H9 (cell line): ENCODE measurements around the gene ZBTB20. TPM values are rescaled to one million over a fixed set of nuclear protein-coding genes. Genes with fewer than 3 reads are reported as not detected.

Experiments used
- DNase-seq: peaks from one replicate; pipeline ENCODE4 v3.0.0-alpha.2; 2017
- H2AFZ ChIP-seq: one replicate; pipeline ENCODE4 v1.6.1; 2013; ENCODE audit warnings: mild to moderate bottlenecking, low read length, control low read depth, moderate library complexity
- H2AK5ac ChIP-seq: 2 replicates; pipeline ENCODE4 v1.6.1; 2013; ENCODE audit warnings: low read length, control low read depth, mixed read lengths; ENCODE audit not compliant: insufficient read length
- H2BK120ac ChIP-seq: one replicate; pipeline ENCODE4 v1.6.1; 2013; ENCODE audit warnings: low read depth, mild to moderate bottlenecking, low read length, control low read depth, inconsistent platforms; ENCODE audit not compliant: poor library complexity, severe bottlenecking
- H2BK12ac ChIP-seq: 2 replicates; pipeline ENCODE4 v1.6.1; 2013; ENCODE audit warnings: low read length, control low read depth, mixed read lengths, low read depth; ENCODE audit not compliant: insufficient read length
- H2BK15ac ChIP-seq: 2 replicates; pipeline ENCODE4 v1.6.1; 2013; ENCODE audit warnings: low read depth, low read length, control low read depth
- H2BK20ac ChIP-seq: one replicate; pipeline ENCODE4 v1.6.1; 2013; ENCODE audit warnings: low read depth, mild to moderate bottlenecking, low read length, control low read depth, inconsistent platforms; ENCODE audit not compliant: poor library complexity, severe bottlenecking
- H2BK5ac ChIP-seq: 2 replicates; pipeline ENCODE4 v1.6.1; 2013; ENCODE audit warnings: low read length, control low read depth, mixed read lengths; ENCODE audit not compliant: insufficient read length
- H3K14ac ChIP-seq: 2 replicates; pipeline ENCODE4 v1.6.1; 2013; ENCODE audit warnings: low read length, control low read depth; ENCODE audit not compliant: insufficient read depth
- H3K18ac ChIP-seq: 2 replicates; pipeline ENCODE4 v1.6.1; 2013; ENCODE audit warnings: low read depth, mild to moderate bottlenecking, mixed read lengths, low read length, control low read depth; ENCODE audit not compliant: insufficient read length
- H3K23ac ChIP-seq: 2 replicates; pipeline ENCODE4 v1.6.1; 2013; ENCODE audit warnings: low read length, control low read depth, mixed read lengths, low read depth; ENCODE audit not compliant: insufficient read length
- H3K23me2 ChIP-seq: 2 replicates; pipeline ENCODE4 v1.6.1; 2013; ENCODE audit warnings: low read depth, mild to moderate bottlenecking, mixed read lengths, low read length, control low read depth; ENCODE audit not compliant: insufficient read length, poor library complexity, severe bottlenecking
- H3K27ac ChIP-seq: 2 replicates; pipeline ENCODE4 v1.5.1; 2013; ENCODE audit warnings: low read length, control low read depth, mixed read lengths, low read depth; ENCODE audit not compliant: insufficient read length
- H3K27me3 ChIP-seq: 2 replicates; pipeline ENCODE4 v1.6.1; 2013; ENCODE audit warnings: low read length, control low read depth, inconsistent platforms; ENCODE audit not compliant: insufficient read depth
- H3K4ac ChIP-seq: 2 replicates; pipeline ENCODE4 v1.6.1; 2013; ENCODE audit warnings: low read depth, mild to moderate bottlenecking, control low read depth, inconsistent platforms, low read length, moderate library complexity
- H3K4me1 ChIP-seq: 2 replicates; pipeline ENCODE4 v1.6.1; 2013; ENCODE audit warnings: low read length, control low read depth, inconsistent platforms; ENCODE audit not compliant: insufficient read depth
- H3K4me2 ChIP-seq: 2 replicates; pipeline ENCODE4 v1.6.1; 2013; ENCODE audit warnings: low read length, control low read depth, mixed read lengths; ENCODE audit not compliant: insufficient read length, insufficient read depth
- H3K56ac ChIP-seq: 2 replicates; pipeline ENCODE4 v1.6.1; 2013; ENCODE audit warnings: low read depth, mild to moderate bottlenecking, mixed read lengths, low read length, control low read depth; ENCODE audit not compliant: insufficient read length
- H3K79me1 ChIP-seq: 2 replicates; pipeline ENCODE4 v1.6.1; 2013; ENCODE audit warnings: low read depth, mild to moderate bottlenecking, moderate library complexity, low read length, control low read depth, inconsistent platforms; ENCODE audit not compliant: insufficient read depth, poor library complexity, severe bottlenecking
- H3K79me2 ChIP-seq: 2 replicates; pipeline ENCODE4 v1.6.1; 2013; ENCODE audit warnings: low read length, control low read depth, inconsistent platforms; ENCODE audit not compliant: insufficient read depth
- H3K9ac ChIP-seq: 2 replicates; pipeline ENCODE4 v1.6.1; 2013; ENCODE audit warnings: low read length, control low read depth, mixed read lengths; ENCODE audit not compliant: insufficient read length; ENCODE audit errors: extremely low read depth
- H3K9me3 ChIP-seq: one replicate; pipeline ENCODE4 v1.6.1; 2013; ENCODE audit warnings: low read depth, low read length, inconsistent platforms; ENCODE audit not compliant: control insufficient read depth
- H3T11ph ChIP-seq: one replicate; pipeline ENCODE4 v1.6.1; 2013; ENCODE audit warnings: mild to moderate bottlenecking, low read length, control low read depth, inconsistent platforms
- H4K20me1 ChIP-seq: one replicate; pipeline ENCODE4 v1.6.1; 2013; ENCODE audit not compliant: control insufficient read depth, insufficient read length, insufficient read depth
- H4K5ac ChIP-seq: 2 replicates; pipeline ENCODE4 v1.6.1; 2013; ENCODE audit warnings: low read depth, mild to moderate bottlenecking, mixed read lengths, low read length, control low read depth; ENCODE audit not compliant: insufficient read length
- H4K8ac ChIP-seq: replicated peaks from 2 replicates; pipeline ENCODE4 v1.6.1; 2013; ENCODE audit warnings: low read length, control low read depth, mixed read lengths, low read depth; ENCODE audit not compliant: insufficient read length
- H4K91ac ChIP-seq: 2 replicates; pipeline ENCODE4 v1.6.1; 2013; ENCODE audit warnings: low read depth, mild to moderate bottlenecking, moderate library complexity, mixed read lengths, low read length, control low read depth; ENCODE audit not compliant: insufficient read length
- H3K27ac Mint-ChIP-seq, 3 experiments: 2 replicates in 2 of 3; 3 replicates in 1 of 3; pipeline ENCODE4 v1.8.0; 2020 to 2021; ENCODE audit warnings: mixed read lengths in 3 of 3, mild to moderate bottlenecking in 1 of 3, moderate library complexity in 1 of 3
- H3K27me3 Mint-ChIP-seq: 2 replicates; pipeline ENCODE4 v1.8.0; 2021; ENCODE audit warnings: low read depth, mild to moderate bottlenecking, moderate library complexity, mixed read lengths
- H3K36me3 Mint-ChIP-seq, 3 experiments: 2 replicates in 2 of 3; 3 replicates in 1 of 3; pipeline ENCODE4 v1.8.0; 2020 to 2021; ENCODE audit warnings: low read depth in 3 of 3, mixed read lengths in 3 of 3; ENCODE audit not compliant: insufficient read depth in 1 of 3
- H3K4me1 Mint-ChIP-seq, 2 experiments: 2 replicates each; pipeline ENCODE4 v1.8.0; 2020; ENCODE audit warnings: mixed read lengths in 2 of 2
- H3K4me3 Mint-ChIP-seq, 2 experiments: 2 replicates in 1 of 2; 3 replicates in 1 of 2; pipeline ENCODE4 v1.8.0; 2020 to 2021; ENCODE audit warnings: mild to moderate bottlenecking in 2 of 2, mixed read lengths in 2 of 2, moderate library complexity in 1 of 2
- H3K9me3 Mint-ChIP-seq, 2 experiments: 2 replicates in 1 of 2; 3 replicates in 1 of 2; pipeline ENCODE4 v1.8.0; 2020; ENCODE audit warnings: mild to moderate bottlenecking in 2 of 2, mixed read lengths in 2 of 2, moderate library complexity in 1 of 2
- WGBS: extraction: QIAGEN DNeasy Blood & Tissue Kit; methylation state at CpG from one replicate; pipeline ENCODE4 v1.1.7; 2013; ENCODE audit warnings: missing lambda C conversion rate, low lambda C conversion rate, mixed read lengths; ENCODE audit not compliant: insufficient read length; ENCODE audit errors: extremely low coverage; 5-methylcytosine and 5-hydroxymethylcytosine counted together
- microRNA-seq: library from miRNA; unstranded; fragments of <30 nt; microRNA quantifications from one replicate; pipeline ENCODE4, GENCODE V29; 2020; ENCODE audit warnings: borderline microRNAs expressed
- total RNA-seq: library from RNA; stranded (reverse); gene quantifications from 2 replicates; pipeline ENCODE4 v1.2.1, GENCODE V29; 2021
- TF ChIP-seq, protein P1 (sequence below): fragments of 200-600 bp; sonication (generic); conservative IDR thresholded peaks from 3 replicates; pipeline ENCODE4 v1.8.0; 2021; ENCODE audit warnings: antibody characterized with exemption, mild to moderate bottlenecking

ZBTB20 gene
- total RNA-seq, 1 experiment from 2014 or later: 0.70 TPM

DNA sequence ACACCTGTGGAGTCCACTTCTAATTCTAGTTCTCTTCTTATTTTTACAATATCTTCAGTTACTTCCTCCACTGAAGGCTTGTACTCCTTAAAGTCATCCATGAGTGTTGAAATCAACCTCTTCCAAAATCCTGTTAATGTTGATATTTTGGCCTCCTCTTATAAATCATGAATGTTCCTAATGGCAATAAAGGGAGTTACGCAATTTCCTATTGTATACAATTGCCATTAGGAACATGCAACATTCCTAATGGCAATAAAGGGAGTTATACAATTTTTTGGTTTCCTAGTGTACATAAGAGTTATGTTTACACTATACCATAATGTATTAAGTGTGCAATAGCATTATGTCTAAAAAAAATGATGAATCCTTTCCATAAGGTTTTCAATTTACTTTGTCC lies 862.4 kb downstream of the ZBTB20 start:
- Mint-ChIP-seq H3K27me3 (no peaks in the 10 kb centered on the region), H3K27ac (no peak overlapping the region), H3K36me3 (no peaks in the 10 kb centered on the region; a peak in 2 of 7 replicates), H3K4me1 (no peaks in the 10 kb centered on the region), H3K4me3 (no peak overlapping the region), H3K9me3 (peaks cover 0 to 2% of the 10 kb centered on the region in 2 experiments; a peak in 3 of 5 replicates)
- Histone ChIP-seq H2BK5ac (no peak overlapping the region), H3K79me2 (no peaks in the 10 kb centered on the region), H4K8ac (no peak overlapping the region), H2BK120ac (no peak overlapping the region), H3T11ph (no peak overlapping the region), H3K18ac (no peak overlapping the region), H3K56ac (no peak overlapping the region), H3K14ac (no peak overlapping the region), H3K23ac (no peak overlapping the region), H3K9ac (no peak overlapping the region), H3K79me1 (no peaks in the 10 kb centered on the region), H3K4me2 (no peak overlapping the region), H2BK20ac (no peak overlapping the region), H2BK12ac (no peak overlapping the region), H4K5ac (no peak overlapping the region), H2AK5ac (no peak overlapping the region), H3K27ac (no peak overlapping the region), H3K4me1 (no peaks in the 10 kb centered on the region), H3K9me3 (no peaks in the 10 kb centered on the region), H2BK15ac (no peak overlapping the region), H4K91ac (no peak overlapping the region), H4K20me1 (no peaks in the 10 kb centered on the region), H3K23me2 (no peaks in the 10 kb centered on the region), H3K4ac (no peak overlapping the region), H3K27me3 (no peaks in the 10 kb centered on the region), H2AFZ (no peak overlapping the region)
- no CpG with 5 or more reads among the region's 1 CpG for WGBS
- TF ChIP-seq, protein P1, sequence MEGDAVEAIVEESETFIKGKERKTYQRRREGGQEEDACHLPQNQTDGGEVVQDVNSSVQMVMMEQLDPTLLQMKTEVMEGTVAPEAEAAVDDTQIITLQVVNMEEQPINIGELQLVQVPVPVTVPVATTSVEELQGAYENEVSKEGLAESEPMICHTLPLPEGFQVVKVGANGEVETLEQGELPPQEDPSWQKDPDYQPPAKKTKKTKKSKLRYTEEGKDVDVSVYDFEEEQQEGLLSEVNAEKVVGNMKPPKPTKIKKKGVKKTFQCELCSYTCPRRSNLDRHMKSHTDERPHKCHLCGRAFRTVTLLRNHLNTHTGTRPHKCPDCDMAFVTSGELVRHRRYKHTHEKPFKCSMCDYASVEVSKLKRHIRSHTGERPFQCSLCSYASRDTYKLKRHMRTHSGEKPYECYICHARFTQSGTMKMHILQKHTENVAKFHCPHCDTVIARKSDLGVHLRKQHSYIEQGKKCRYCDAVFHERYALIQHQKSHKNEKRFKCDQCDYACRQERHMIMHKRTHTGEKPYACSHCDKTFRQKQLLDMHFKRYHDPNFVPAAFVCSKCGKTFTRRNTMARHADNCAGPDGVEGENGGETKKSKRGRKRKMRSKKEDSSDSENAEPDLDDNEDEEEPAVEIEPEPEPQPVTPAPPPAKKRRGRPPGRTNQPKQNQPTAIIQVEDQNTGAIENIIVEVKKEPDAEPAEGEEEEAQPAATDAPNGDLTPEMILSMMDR: no peak
- DNase-seq: no peak

Small RNA genes within 50 kb of the gene (microRNA-seq; reads per million reads assigned to microRNA genes)
- gene MIR4796: not detected
